ENCODE measurements around the gene CASZ1.

Gene CASZ1

GRCh38 chr1:10793129-10793651 is 3.3 kb downstream of the CASZ1 start:
- no peak for DNase-seq (ENCODE audit: low read depth)

- DNase-seq (ENCODE audit: low read depth): no peak
These were observed 5.1 kb downstream of the CASZ1 start for GRCh38 chr1:10791105-10791951.

- no peak for DNase-seq (ENCODE audit: low read depth)
These were observed 6.4 kb downstream of the CASZ1 start for GRCh38 chr1:10789803-10790702.

- DNase-seq (ENCODE audit: low read depth): no peak
These were observed 7.2 kb downstream of the CASZ1 start for GRCh38 chr1:10789047-10789791.

- no peak for DNase-seq (ENCODE audit: low read depth)
These were observed 7.8 kb downstream of the CASZ1 start for GRCh38 chr1:10788592-10789006.

- no peak for DNase-seq (ENCODE audit: low read depth)
These were observed 9.2 kb downstream of the CASZ1 start for GRCh38 chr1:10787286-10787685.

- DNase-seq (ENCODE audit: low read depth): no peak
These were observed 10.5 kb downstream of the CASZ1 start for GRCh38 chr1:10785728-10786638.

GRCh38 chr1:10784998-10785727 is 11.3 kb downstream of the CASZ1 start:
- no peak for DNase-seq (ENCODE audit: low read depth)

GRCh38 chr1:10782491-10783244 is 13.8 kb downstream of the CASZ1 start:
- no peak for DNase-seq (ENCODE audit: low read depth)

GRCh38 chr1:10781137-10781536 is 15.3 kb downstream of the CASZ1 start:
- no peak for DNase-seq (ENCODE audit: low read depth)

- DNase-seq (ENCODE audit: low read depth): no peak
These were observed 16.6 kb downstream of the CASZ1 start for GRCh38 chr1:10779841-10780240.

- DNase-seq (ENCODE audit: low read depth): no peak
These were observed 17.2 kb downstream of the CASZ1 start for GRCh38 chr1:10779201-10779600.

GRCh38 chr1:10778640-10779039 is 17.8 kb downstream of the CASZ1 start:
- no peak for DNase-seq (ENCODE audit: low read depth)

GRCh38 chr1:10777749-10778574 is 18.5 kb downstream of the CASZ1 start:
- DNase-seq (ENCODE audit: low read depth): no peak

- no peak for DNase-seq (ENCODE audit: low read depth)
These were observed 20.1 kb downstream of the CASZ1 start for GRCh38 chr1:10776190-10776905.

GRCh38 chr1:10775763-10776162 is 20.7 kb downstream of the CASZ1 start:
- no peak for DNase-seq (ENCODE audit: low read depth)

- DNase-seq (ENCODE audit: low read depth): no peak
These were observed 21.7 kb downstream of the CASZ1 start for GRCh38 chr1:10774615-10775310.

Data from stimulated activated CD8-positive, alpha-beta memory T cell treated with anti-CD3 and anti-CD28 coated beads, Interleukin-12 subunit alpha, Interleukin-12 subunit beta, amount 100 ng/mL, for 4 hours (primary cell).